Astrocyte of the cerebellum (primary cell): ENCODE measurements around the gene CNBP.

Experiments
- DNase-seq: peaks from one replicate; pipeline ENCODE4 v3.0.0-alpha.2; 2011; ENCODE audit warnings: low read depth
- H3K4me3 ChIP-seq: 2 replicates; pipeline ENCODE4 v1.5.1; 2011; ENCODE audit warnings: mild to moderate bottlenecking, low read depth, low read length, moderate library complexity
- CTCF ChIP-seq: IDR thresholded peaks from 2 replicates; pipeline ENCODE4 v1.5.1; 2012; ENCODE audit warnings: low read length, low read depth, moderate library complexity, mild to moderate bottlenecking; ENCODE audit errors: missing control alignments
- in situ Hi-C: cut with HindIII; loops from 2 replicates; pipeline ENCODE4 v1.10.0; 2017; ENCODE audit warnings: low sequenced_read_pairs

The CNBP gene

GRCh38 chr3:129218742-129219141 lies 35.0 kb upstream of the CNBP start:
- in situ Hi-C loops: no loop called here
- TF ChIP-seq CTCF: no peak
- DNase-seq: no peak
- H3K4me3 ChIP-seq: no peak overlapping the region

- no peak for TF ChIP-seq CTCF
- no peak overlapping the region for H3K4me3 ChIP-seq
- in situ Hi-C loops: no loop called here
- DNase-seq: no peak
Observed at GRCh38 chr3:129213238-129213637, 29.5 kb upstream of the CNBP start.

- TF ChIP-seq CTCF: no peak
- in situ Hi-C loops: no loop called here
- DNase-seq: no peak
- H3K4me3 ChIP-seq: no peak overlapping the region
Observed at GRCh38 chr3:129211772-129212171, 28.1 kb upstream of the CNBP start.

GRCh38 chr3:129211345-129211744 lies 27.6 kb upstream of the CNBP start:
- in situ Hi-C loops: no loop called here
- TF ChIP-seq CTCF: no peak
- no peak for DNase-seq
- H3K4me3 ChIP-seq: no peak overlapping the region

GRCh38 chr3:129207479-129207878 lies 23.8 kb upstream of the CNBP start:
- no peak for DNase-seq
- in situ Hi-C loops: no loop called here
- no peak for TF ChIP-seq CTCF
- H3K4me3 ChIP-seq: no peak overlapping the region

- TF ChIP-seq CTCF: no peak
Observed at GRCh38 chr3:129205109-129205832, 21.6 kb upstream of the CNBP start.

More at GRCh38 chr3:129205109-129205832, 21.6 kb upstream of the CNBP start:
- no peak overlapping the region for H3K4me3 ChIP-seq
- no peak for DNase-seq
- in situ Hi-C loops: no loop called here
